ENCODE results near the gene NPFF. TPM values are rescaled to one million over a fixed set of nuclear protein-coding genes. Genes with fewer than 3 reads are reported as not detected.
A peak's percentile ranks its signal among the peaks of the same experiment; 100 is the strongest.

NPFF gene
- total and polyA plus RNA-seq, 10 of the 15 experiments (the other 5 are each of a cell fraction or from before 2014, with no cell fraction given), result 0.21 to 0.69 (median 0.23) TPM; not detected in 7

- no peak for FAIRE-seq
- WGBS (ENCODE audit: insufficient coverage, insufficient replicate concordance, low lambda C conversion rate, missing lambda C conversion rate), result 62% methylated on average over 9 of the region's 9 CpGs
- intact Hi-C loops (cut with micrococcal nuclease; ENCODE audit: unreplicated experiment), result no loop called here
These were observed 23.9 kb downstream of the NPFF start for GRCh38 chr12:53483225-53483978.

More at GRCh38 chr12:53483225-53483978, 23.9 kb downstream of the NPFF start:
- TF ChIP-seq POLR2AphosphoS2 (IDR thresholded peaks at IDR 0.05; ENCODE audit: low read depth, low read length), result peak; percentile 62; the same call in 1 of the 2 replicates
- TF ChIP-seq HCFC1 (IDR thresholded peaks at IDR 0.05; ENCODE audit: low read length), result no peak
- TF ChIP-seq CBFB (IDR thresholded peaks at IDR 0.05; ENCODE audit: low read depth), result 0 out of 2 replicates have a peak, but pooled peaks have one; percentile 23
- TF ChIP-seq RB1 (IDR thresholded peaks at IDR 0.05; ENCODE audit: borderline replicate concordance), result no peak
- peak; percentile 47; the same call in 1 of the 2 replicates for TF ChIP-seq SMAD5 (IDR thresholded peaks at IDR 0.05; ENCODE audit: low read depth)
- TF ChIP-seq IRF4 (IDR thresholded peaks at IDR 0.05; ENCODE audit: low read depth, low read length), result no peak
- TF ChIP-seq CTCF (IDR thresholded peaks at IDR 0.05 in 2 of 3, conservative IDR thresholded peaks at IDR 0.05 in 1 of 3; ENCODE audit: control insufficient read depth in 2 of 3, extremely low read depth in 1 of 3, insufficient read depth in 1 of 3, low read depth in 3 of 3, low read length in 3 of 3), result no peak
- no peak for TF ChIP-seq YBX1 (IDR thresholded peaks at IDR 0.05)
- TF ChIP-seq ATF2 (IDR thresholded peaks at IDR 0.05; ENCODE audit: low read length), result peak; percentile 18
- peak; percentile 48 for TF ChIP-seq POLR2AphosphoS5 (IDR thresholded peaks at IDR 0.05; ENCODE audit: low read length)
- Histone ChIP-seq H3K9me3 (replicated peaks; ENCODE audit: control insufficient read depth, insufficient read depth, low read length) (no peaks in the 10 kb centered on the region), H3K4me2 (ENCODE audit: control insufficient read depth, insufficient read depth) (no peak overlapping the region), H3K4me3 (no peak overlapping the region), H3K9ac (ENCODE audit: control insufficient read depth, insufficient read depth, low read length) (no peak overlapping the region), H4K20me1 (ENCODE audit: control insufficient read depth, insufficient read depth) (no peaks in the 10 kb centered on the region), H3K27ac (ENCODE audit: control insufficient read depth, insufficient read depth) (no peak overlapping the region), H3K36me3 (ENCODE audit: control insufficient read depth in 2 of 2, insufficient read depth in 2 of 2, low read length in 1 of 2) (peaks cover 33 to 51% of the 10 kb centered on the region in 2 experiments), H3K79me2 (ENCODE audit: control insufficient read depth, insufficient read depth, low read length) (no peaks in the 10 kb centered on the region), H2AFZ (ENCODE audit: control insufficient read depth, low read depth, low read length) (no peak overlapping the region), H3K27me3 (replicated peaks in 1 of 2; ENCODE audit: control insufficient read depth in 2 of 2, insufficient read depth in 2 of 2, low read length in 1 of 2) (no peaks in the 10 kb centered on the region), H3K4me1 (ENCODE audit: control insufficient read depth, insufficient read depth, low read length) (no peaks in the 10 kb centered on the region)
- ChIA-PET CTCF (interaction anchor here (3.5 kb wide), 1 partner anchor 25 kb away, joined by 13 read pairs; no protein-coding TSS in a partner anchor), POLR2A (interaction anchor here (0.7 to 1.3 kb wide), 4 partner anchors 12 to 96 kb away, joined by 3 to 6 read pairs (median 4); no protein-coding TSS in a partner anchor), SMC1A (ENCODE audit: uncharacterized antibody, unreplicated experiment) (interaction anchor here (1.0 to 2.3 kb wide), 2 partner anchors 10 to 26 kb away, joined by 3 to 6 read pairs; no protein-coding TSS in a partner anchor), RAD21 (ENCODE audit: unreplicated experiment) (no interaction called here)
- no TSS peak for BruUV-seq (replicated peaks)
- DNase-seq (ENCODE audit: low read depth, low spot score) (no peak), ATAC-seq (peak; percentile 4)
- in situ Hi-C loops (cut with MboI), result no loop called here

Measured in GM12878 (cell line).